NCI-H2107 treated with DMSO at 0.1 percent for 48 hours (cell line): ENCODE data around the gene GNAI1.

ENCODE experiments used
- DNase-seq: peaks from one replicate; lab custom pipeline; 2025; ENCODE audit not compliant: unreplicated experiment; lab: John Stamatoyannopoulos, UW

Gene GNAI1

GRCh38 chr7:80244206-80244916, 109.7 kb downstream of the GNAI1 start:
- DNase-seq = no peak

GRCh38 chr7:80247144-80247543, 112.5 kb downstream of the GNAI1 start:
- no peak for DNase-seq

GRCh38 chr7:80247891-80248290, 113.3 kb downstream of the GNAI1 start:
- no peak for DNase-seq

- no peak for DNase-seq
Observed at GRCh38 chr7:80249184-80249583, 114.6 kb downstream of the GNAI1 start.

GRCh38 chr7:80249619-80250295, 115.1 kb downstream of the GNAI1 start:
- DNase-seq = no peak

- no peak for DNase-seq
Observed at GRCh38 chr7:80253237-80253636, 118.6 kb downstream of the GNAI1 start.

GRCh38 chr7:80253653-80254052, 119.0 kb downstream of the GNAI1 start:
- DNase-seq = no peak

GRCh38 chr7:80255656-80256055, 121.0 kb downstream of the GNAI1 start:
- no peak for DNase-seq

GRCh38 chr7:80257756-80258155, 123.1 kb downstream of the GNAI1 start:
- DNase-seq = no peak

- DNase-seq = no peak
Observed at GRCh38 chr7:80260606-80261005, 126.0 kb downstream of the GNAI1 start.

- no peak for DNase-seq
Observed at GRCh38 chr7:80263333-80263732, 128.7 kb downstream of the GNAI1 start.

GRCh38 chr7:80263821-80264220, 129.2 kb downstream of the GNAI1 start:
- no peak for DNase-seq

- DNase-seq = no peak
Observed at GRCh38 chr7:80264769-80265495, 130.3 kb downstream of the GNAI1 start.

- no peak for DNase-seq
Observed at GRCh38 chr7:80272560-80273239, 138.1 kb downstream of the GNAI1 start.

- no peak for DNase-seq
Observed at GRCh38 chr7:80273327-80273726, 138.7 kb downstream of the GNAI1 start.

- no peak for DNase-seq
Observed at GRCh38 chr7:80275192-80275605, 140.6 kb downstream of the GNAI1 start.
